KMS-11 (cell line): Measurements from ENCODE around the gene USP2.

Experiments used
- H2AFZ ChIP-seq: fragments of 200-600 bp; sonication (generic); 2 replicates; pipeline ENCODE4 v1.6.1; 2016; ENCODE audit warnings: antibody characterized with exemption, mixed run types, low read depth
- H3K27ac ChIP-seq: fragments of 200-600 bp; sonication (generic); 2 replicates; pipeline ENCODE4 v1.6.1; 2016; ENCODE audit warnings: mild to moderate bottlenecking, mixed run types
- H3K27me3 ChIP-seq: fragments of 200-600 bp; sonication (generic); 2 replicates; pipeline ENCODE4 v1.6.1; 2017; ENCODE audit warnings: mild to moderate bottlenecking, low read depth, mixed run types, moderate library complexity; ENCODE audit not compliant: insufficient read depth
- H3K36me3 ChIP-seq: fragments of 200-600 bp; sonication (generic); 2 replicates; pipeline ENCODE4 v1.6.1; 2017; ENCODE audit warnings: mild to moderate bottlenecking, mixed run types; ENCODE audit not compliant: insufficient read depth
- H3K4me1 ChIP-seq: fragments of 200-600 bp; sonication (generic); 2 replicates; pipeline ENCODE4 v1.6.1; 2016; ENCODE audit warnings: mild to moderate bottlenecking, low read depth, mixed run types; ENCODE audit not compliant: poor library complexity, severe bottlenecking
- H3K4me2 ChIP-seq: fragments of 200-600 bp; sonication (generic); 2 replicates; pipeline ENCODE4 v1.7.0; 2016; ENCODE audit warnings: mild to moderate bottlenecking, mixed run types
- H3K4me3 ChIP-seq: fragments of 200-600 bp; sonication (generic); IDR thresholded peaks from 2 replicates; pipeline ENCODE4 v1.6.1; 2017; ENCODE audit warnings: low read depth, low read length, mixed read lengths; ENCODE audit not compliant: insufficient read depth
- H3K79me2 ChIP-seq: fragments of 200-600 bp; sonication (generic); 2 replicates; pipeline ENCODE4 v1.6.1; 2016; ENCODE audit warnings: low read depth, mixed run types; ENCODE audit not compliant: insufficient read depth
- H3K9ac ChIP-seq: fragments of 200-600 bp; sonication (generic); 2 replicates; pipeline ENCODE4 v1.6.1; 2016; ENCODE audit warnings: mild to moderate bottlenecking, mixed run types
- H4K20me1 ChIP-seq: fragments of 200-600 bp; sonication (generic); 2 replicates; pipeline ENCODE4 v1.6.1; 2016; ENCODE audit warnings: mild to moderate bottlenecking, mixed run types; ENCODE audit not compliant: insufficient read depth
- TF ChIP-seq, protein P1 (sequence below): fragments of 200-600 bp; sonication (generic); conservative IDR thresholded peaks from 2 replicates; pipeline ENCODE4 v1.6.1; 2017; ENCODE audit warnings: low read depth, mild to moderate bottlenecking, antibody characterized with exemption, low read length, moderate library complexity, mixed read lengths

USP2 gene

DNA sequence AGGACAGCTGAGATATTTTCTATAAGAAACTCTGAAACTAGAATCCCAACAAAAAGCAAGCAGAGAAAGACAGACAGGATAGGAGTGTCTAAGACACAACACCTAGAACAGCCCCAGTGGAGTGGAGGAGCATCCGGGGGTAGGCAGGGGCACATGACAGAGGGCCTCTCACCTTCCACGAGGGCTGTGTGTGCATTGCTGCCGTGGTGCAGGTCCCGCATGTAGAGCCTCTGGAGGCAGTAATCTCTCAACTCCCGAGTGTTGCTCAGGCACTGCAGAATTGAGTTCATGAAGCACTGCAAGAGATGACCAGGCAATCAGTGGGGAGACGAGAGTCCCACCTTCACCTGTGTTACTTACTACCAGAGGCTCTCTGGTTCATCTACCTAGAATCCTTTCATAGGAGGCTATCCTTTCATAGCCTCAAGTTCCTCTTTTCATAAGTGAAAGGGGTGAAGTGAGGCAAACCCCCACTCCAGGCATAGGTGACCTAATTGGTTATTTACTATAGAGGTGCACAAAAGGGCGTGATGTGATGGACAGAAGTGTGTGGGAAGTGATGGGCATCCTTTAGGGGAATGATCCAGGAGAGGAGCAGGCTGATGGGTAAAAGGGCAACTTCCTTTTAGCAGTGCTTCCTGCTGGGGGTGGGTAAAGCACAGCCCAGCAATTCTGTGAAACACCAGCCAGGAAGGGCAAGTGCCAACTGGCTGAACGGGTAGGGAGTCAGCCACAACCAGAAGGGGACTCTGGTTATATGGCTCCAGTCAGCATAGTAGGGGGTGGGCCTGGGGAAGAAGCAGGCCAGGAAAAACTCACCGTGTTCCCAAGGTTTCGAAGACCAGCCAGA is 21.9 kb downstream of the USP2 start:
- TF ChIP-seq, protein P1, sequence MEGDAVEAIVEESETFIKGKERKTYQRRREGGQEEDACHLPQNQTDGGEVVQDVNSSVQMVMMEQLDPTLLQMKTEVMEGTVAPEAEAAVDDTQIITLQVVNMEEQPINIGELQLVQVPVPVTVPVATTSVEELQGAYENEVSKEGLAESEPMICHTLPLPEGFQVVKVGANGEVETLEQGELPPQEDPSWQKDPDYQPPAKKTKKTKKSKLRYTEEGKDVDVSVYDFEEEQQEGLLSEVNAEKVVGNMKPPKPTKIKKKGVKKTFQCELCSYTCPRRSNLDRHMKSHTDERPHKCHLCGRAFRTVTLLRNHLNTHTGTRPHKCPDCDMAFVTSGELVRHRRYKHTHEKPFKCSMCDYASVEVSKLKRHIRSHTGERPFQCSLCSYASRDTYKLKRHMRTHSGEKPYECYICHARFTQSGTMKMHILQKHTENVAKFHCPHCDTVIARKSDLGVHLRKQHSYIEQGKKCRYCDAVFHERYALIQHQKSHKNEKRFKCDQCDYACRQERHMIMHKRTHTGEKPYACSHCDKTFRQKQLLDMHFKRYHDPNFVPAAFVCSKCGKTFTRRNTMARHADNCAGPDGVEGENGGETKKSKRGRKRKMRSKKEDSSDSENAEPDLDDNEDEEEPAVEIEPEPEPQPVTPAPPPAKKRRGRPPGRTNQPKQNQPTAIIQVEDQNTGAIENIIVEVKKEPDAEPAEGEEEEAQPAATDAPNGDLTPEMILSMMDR: no peak
- no peaks in the 10 kb centered on the region for H3K79me2 ChIP-seq
- H3K4me1 ChIP-seq: peaks cover 5% of the 10 kb centered on the region
- no peak overlapping the region for H3K4me3 ChIP-seq
- H3K36me3 ChIP-seq: no peaks in the 10 kb centered on the region
- no peak overlapping the region for H3K4me2 ChIP-seq
- H3K27me3 ChIP-seq: peaks cover 3% of the 10 kb centered on the region; the same call in 1 of the 2 replicates
- no peaks in the 10 kb centered on the region for H4K20me1 ChIP-seq
- H3K27ac ChIP-seq: no peak overlapping the region
- H3K9ac ChIP-seq: no peak overlapping the region
- H2AFZ ChIP-seq: no peak overlapping the region

DNA sequence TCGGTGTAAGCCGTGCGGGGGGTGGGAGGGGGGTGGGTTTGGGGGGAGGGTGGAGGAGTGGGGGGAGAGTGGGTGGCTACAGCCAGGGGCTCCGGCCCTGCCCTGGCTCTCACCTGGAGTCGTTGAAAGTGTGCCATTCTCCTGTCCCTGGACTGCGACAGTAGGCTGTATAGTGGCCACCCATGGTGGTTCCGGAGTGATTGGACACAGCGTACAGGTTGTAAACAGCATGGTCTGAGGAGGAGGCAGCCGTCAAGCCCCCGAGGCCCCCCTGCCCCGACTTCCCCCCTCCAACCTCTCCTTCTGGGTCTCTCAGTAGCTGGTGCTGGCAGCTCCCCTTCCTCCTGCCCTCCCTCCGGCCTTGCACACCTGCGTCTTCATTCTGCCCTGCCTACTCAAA is 24.4 kb downstream of the USP2 start:
- Histone ChIP-seq H3K4me3 (no peak overlapping the region), H3K27ac (no peak overlapping the region), H3K9ac (no peak overlapping the region), H3K4me2 (no peak overlapping the region), H3K27me3 (0 out of 2 replicates have a peak, but pooled peaks cover 2% of the 10 kb centered on the region), H3K4me1 (peaks cover 5% of the 10 kb centered on the region), H2AFZ (no peak overlapping the region), H3K36me3 (no peaks in the 10 kb centered on the region), H3K79me2 (no peaks in the 10 kb centered on the region), H4K20me1 (no peaks in the 10 kb centered on the region)
- TF ChIP-seq, protein P1: no peak

DNA sequence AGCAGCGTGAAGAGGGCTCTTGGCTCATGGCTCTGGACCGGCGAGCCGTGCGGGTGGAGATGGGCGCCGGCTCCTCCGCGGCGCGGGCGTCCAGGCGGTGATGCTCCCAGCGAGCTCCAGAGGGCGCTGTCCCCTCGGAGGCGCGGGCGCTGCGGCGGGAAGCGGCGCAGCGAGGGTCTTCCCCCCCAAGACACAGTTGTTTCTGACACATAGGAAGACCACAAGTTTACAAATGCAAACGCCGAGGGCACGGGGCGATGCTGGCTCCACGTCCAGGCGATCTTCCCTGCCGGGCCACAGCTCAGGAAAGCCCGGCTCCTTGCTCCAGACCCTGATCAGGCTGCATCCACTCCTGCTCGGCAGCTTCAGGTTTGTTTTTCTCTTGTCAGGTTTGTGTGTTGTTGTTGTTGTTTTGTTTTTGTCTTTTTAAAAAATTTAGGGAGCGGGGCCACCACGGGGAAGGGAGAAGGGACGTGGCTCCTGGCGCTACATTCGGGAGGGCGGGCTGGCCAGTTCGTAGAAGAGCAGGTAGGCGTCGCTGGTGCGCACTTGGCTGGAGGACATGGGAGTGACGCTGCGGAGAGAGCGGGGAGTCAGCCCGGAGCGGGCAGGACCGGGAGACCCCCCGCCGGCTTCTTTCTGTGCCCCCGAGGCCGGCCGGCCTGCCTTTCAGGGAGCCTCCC is 25.0 kb downstream of the USP2 start:
- peaks cover 5% of the 10 kb centered on the region for H3K4me1 ChIP-seq
- peak overlapping the region; percentile 34; the same call in 1 of the 2 replicates for H3K9ac ChIP-seq
- H3K79me2 ChIP-seq: no peaks in the 10 kb centered on the region
- no peak overlapping the region for H3K4me3 ChIP-seq
- H2AFZ ChIP-seq: peak overlapping the region; percentile 69; the same call in 1 of the 2 replicates
- H3K27ac ChIP-seq: no peak overlapping the region
- TF ChIP-seq, protein P1: peak; percentile 86
- H4K20me1 ChIP-seq: no peaks in the 10 kb centered on the region
- H3K36me3 ChIP-seq: no peaks in the 10 kb centered on the region
- H3K27me3 ChIP-seq: 0 out of 2 replicates have a peak, but pooled peaks cover 2% of the 10 kb centered on the region
- H3K4me2 ChIP-seq: peak overlapping the region; percentile 40; the same call in 1 of the 2 replicates

DNA sequence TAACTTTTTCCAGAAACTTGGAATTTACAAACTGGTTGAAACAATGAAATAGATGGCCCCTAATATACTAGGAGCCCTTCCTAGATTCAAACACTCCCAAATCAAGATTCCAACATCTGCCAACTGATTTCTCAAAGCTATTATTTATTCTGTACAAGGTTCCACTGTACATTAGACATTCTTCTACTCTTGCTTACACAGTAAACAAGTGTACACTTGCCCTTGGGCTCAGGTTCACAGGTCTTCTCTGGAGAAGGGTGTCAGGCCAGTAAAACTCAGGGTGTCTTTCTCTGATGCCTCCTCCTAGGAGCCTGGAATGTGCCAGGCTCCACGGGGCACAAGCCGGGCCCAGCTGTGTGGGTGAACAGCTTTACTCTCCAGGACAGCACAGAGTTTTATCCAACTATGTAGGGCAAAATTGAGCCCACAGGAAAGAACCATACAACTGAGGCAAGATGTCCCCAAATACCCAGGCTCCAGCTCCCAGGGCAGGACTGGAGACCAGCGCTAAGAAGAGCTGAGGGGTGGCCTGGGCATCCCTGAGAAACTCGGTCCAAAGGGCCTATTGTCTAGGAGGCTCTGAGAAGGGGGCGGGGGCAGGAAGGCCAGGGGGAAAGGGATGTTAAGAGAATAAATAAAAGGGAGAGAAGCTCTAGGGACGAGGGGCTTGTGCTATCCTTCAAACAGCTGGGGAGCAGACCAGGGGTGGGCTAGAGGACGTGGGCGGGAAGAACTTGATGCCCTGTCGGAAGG is 26.2 kb downstream of the USP2 start:
- no peaks in the 10 kb centered on the region for H3K36me3 ChIP-seq
- no peak overlapping the region for H3K4me3 ChIP-seq
- H3K9ac ChIP-seq: no peak overlapping the region
- H3K4me1 ChIP-seq: no peaks in the 10 kb centered on the region
- TF ChIP-seq, protein P1: no peak
- H4K20me1 ChIP-seq: no peaks in the 10 kb centered on the region
- H3K4me2 ChIP-seq: no peak overlapping the region
- H3K27me3 ChIP-seq: peaks cover 6% of the 10 kb centered on the region; the same call in 1 of the 2 replicates
- no peak overlapping the region for H3K27ac ChIP-seq
- no peak overlapping the region for H2AFZ ChIP-seq
- H3K79me2 ChIP-seq: no peaks in the 10 kb centered on the region
